HEK293 (cell line): ENCODE results near the gene BLTP3B.

Experiments
- MZF1 ChIP-seq: fragments of 450-650 bp; formaldehyde crosslinking; IDR thresholded peaks from 2 replicates; pipeline ENCODE4 v1.5.1; 2017; ENCODE audit warnings: missing biosample characterization, missing genetic modification characterization, borderline replicate concordance
- ZNF138 ChIP-seq: fragments of 450-650 bp; formaldehyde crosslinking; IDR thresholded peaks from 2 replicates; pipeline ENCODE4 v1.5.1; 2016; ENCODE audit warnings: missing biosample characterization, missing genetic modification characterization, borderline replicate concordance
- ZNF274 ChIP-seq, 2 experiments: fragments of 200-500 bp in 1 of 2; fragments of 450-650 bp in 1 of 2; sonication (Bioruptor generic) in 1 of 2; formaldehyde crosslinking in 1 of 2; IDR thresholded peaks; 2 replicates each; pipeline versions ENCODE4 v1.5.1 to v1.6.1; 2014 to 2016; ENCODE audit warnings: borderline replicate concordance in 1 of 2, inconsistent platforms in 1 of 2, low read length in 1 of 2, missing biosample characterization in 1 of 2, missing genetic modification characterization in 1 of 2
- ZNF350 ChIP-seq: fragments of 450-650 bp; formaldehyde crosslinking; IDR thresholded peaks from 2 replicates; pipeline ENCODE4 v1.5.0; 2017; ENCODE audit warnings: missing biosample characterization, mild to moderate bottlenecking, missing genetic modification characterization
- ZNF366 ChIP-seq: fragments of 450-650 bp; formaldehyde crosslinking; conservative IDR thresholded peaks from 2 replicates; pipeline ENCODE4 v1.5.1; 2016; ENCODE audit warnings: missing biosample characterization, missing genetic modification characterization
- TF ChIP-seq, protein P1 (sequence below): fragments of 450-650 bp; formaldehyde crosslinking; conservative IDR thresholded peaks from 2 replicates; pipeline ENCODE4 v1.5.1; 2016; ENCODE audit warnings: low read depth, missing biosample characterization, missing genetic modification characterization
- TF ChIP-seq, protein P2 (sequence below): IDR thresholded peaks from 2 replicates; pipeline ENCODE4 v1.6.1; 2011; ENCODE audit warnings: mild to moderate bottlenecking, low read depth, low read length, borderline replicate concordance
- TF ChIP-seq, protein P3 (sequence below): fragments of 450-650 bp; formaldehyde crosslinking; IDR thresholded peaks from 2 replicates; pipeline ENCODE4 v1.5.1; 2016; ENCODE audit warnings: missing biosample characterization, missing genetic modification characterization
- TF ChIP-seq, protein P4 (sequence below): fragments of 450-650 bp; IDR thresholded peaks from 2 replicates; pipeline ENCODE4 v1.5.1; 2018; ENCODE audit warnings: missing biosample characterization, mild to moderate bottlenecking, missing genetic modification characterization

DNA sequence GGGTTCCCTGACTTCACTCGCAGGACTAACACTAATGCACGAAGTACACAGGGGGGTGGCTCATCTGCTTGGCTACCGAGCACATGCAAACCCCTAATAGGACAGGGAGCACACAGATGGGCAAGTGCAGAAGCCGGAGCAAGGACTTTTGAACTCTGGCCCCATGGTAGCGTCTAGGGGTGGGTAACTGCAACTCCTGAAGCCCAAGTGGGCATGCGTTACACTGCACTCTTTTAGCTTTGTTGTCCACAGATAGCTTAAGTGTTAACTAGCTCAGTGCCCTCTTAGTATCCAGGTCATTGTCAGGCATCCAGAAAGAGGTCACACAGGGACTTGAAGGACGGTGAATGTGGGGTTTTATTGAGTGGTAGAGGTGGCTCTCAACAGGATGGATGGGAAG, 3.0 kb upstream of the BLTP3B start:
- TF ChIP-seq, protein P1, sequence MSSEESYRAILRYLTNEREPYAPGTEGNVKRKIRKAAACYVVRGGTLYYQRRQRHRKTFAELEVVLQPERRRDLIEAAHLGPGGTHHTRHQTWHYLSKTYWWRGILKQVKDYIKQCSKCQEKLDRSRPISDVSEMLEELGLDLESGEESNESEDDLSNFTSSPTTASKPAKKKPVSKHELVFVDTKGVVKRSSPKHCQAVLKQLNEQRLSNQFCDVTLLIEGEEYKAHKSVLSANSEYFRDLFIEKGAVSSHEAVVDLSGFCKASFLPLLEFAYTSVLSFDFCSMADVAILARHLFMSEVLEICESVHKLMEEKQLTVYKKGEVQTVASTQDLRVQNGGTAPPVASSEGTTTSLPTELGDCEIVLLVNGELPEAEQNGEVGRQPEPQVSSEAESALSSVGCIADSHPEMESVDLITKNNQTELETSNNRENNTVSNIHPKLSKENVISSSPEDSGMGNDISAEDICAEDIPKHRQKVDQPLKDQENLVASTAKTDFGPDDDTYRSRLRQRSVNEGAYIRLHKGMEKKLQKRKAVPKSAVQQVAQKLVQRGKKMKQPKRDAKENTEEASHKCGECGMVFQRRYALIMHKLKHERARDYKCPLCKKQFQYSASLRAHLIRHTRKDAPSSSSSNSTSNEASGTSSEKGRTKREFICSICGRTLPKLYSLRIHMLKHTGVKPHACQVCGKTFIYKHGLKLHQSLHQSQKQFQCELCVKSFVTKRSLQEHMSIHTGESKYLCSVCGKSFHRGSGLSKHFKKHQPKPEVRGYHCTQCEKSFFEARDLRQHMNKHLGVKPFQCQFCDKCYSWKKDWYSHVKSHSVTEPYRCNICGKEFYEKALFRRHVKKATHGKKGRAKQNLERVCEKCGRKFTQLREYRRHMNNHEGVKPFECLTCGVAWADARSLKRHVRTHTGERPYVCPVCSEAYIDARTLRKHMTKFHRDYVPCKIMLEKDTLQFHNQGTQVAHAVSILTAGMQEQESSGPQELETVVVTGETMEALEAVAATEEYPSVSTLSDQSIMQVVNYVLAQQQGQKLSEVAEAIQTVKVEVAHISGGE (tag by site-specific recombination): no peak
- TF ChIP-seq, protein P2, sequence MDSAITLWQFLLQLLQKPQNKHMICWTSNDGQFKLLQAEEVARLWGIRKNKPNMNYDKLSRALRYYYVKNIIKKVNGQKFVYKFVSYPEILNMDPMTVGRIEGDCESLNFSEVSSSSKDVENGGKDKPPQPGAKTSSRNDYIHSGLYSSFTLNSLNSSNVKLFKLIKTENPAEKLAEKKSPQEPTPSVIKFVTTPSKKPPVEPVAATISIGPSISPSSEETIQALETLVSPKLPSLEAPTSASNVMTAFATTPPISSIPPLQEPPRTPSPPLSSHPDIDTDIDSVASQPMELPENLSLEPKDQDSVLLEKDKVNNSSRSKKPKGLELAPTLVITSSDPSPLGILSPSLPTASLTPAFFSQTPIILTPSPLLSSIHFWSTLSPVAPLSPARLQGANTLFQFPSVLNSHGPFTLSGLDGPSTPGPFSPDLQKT: no peak
- TF ChIP-seq MZF1: no peak
- TF ChIP-seq, protein P3, sequence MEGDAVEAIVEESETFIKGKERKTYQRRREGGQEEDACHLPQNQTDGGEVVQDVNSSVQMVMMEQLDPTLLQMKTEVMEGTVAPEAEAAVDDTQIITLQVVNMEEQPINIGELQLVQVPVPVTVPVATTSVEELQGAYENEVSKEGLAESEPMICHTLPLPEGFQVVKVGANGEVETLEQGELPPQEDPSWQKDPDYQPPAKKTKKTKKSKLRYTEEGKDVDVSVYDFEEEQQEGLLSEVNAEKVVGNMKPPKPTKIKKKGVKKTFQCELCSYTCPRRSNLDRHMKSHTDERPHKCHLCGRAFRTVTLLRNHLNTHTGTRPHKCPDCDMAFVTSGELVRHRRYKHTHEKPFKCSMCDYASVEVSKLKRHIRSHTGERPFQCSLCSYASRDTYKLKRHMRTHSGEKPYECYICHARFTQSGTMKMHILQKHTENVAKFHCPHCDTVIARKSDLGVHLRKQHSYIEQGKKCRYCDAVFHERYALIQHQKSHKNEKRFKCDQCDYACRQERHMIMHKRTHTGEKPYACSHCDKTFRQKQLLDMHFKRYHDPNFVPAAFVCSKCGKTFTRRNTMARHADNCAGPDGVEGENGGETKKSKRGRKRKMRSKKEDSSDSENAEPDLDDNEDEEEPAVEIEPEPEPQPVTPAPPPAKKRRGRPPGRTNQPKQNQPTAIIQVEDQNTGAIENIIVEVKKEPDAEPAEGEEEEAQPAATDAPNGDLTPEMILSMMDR (tag by site-specific recombination): 0 out of 2 replicates have a peak, but pooled peaks have one; percentile 27
- TF ChIP-seq, protein P4, sequence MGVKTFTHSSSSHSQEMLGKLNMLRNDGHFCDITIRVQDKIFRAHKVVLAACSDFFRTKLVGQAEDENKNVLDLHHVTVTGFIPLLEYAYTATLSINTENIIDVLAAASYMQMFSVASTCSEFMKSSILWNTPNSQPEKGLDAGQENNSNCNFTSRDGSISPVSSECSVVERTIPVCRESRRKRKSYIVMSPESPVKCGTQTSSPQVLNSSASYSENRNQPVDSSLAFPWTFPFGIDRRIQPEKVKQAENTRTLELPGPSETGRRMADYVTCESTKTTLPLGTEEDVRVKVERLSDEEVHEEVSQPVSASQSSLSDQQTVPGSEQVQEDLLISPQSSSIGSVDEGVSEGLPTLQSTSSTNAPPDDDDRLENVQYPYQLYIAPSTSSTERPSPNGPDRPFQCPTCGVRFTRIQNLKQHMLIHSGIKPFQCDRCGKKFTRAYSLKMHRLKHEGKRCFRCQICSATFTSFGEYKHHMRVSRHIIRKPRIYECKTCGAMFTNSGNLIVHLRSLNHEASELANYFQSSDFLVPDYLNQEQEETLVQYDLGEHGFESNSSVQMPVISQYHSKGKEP (tag by site-specific recombination): no peak
- no peak for TF ChIP-seq ZNF138 (tag by site-specific recombination)
- no peak for TF ChIP-seq ZNF350 (tag by site-specific recombination)
- no peak for TF ChIP-seq ZNF274 (IDR thresholded peaks at IDR 0.05; ENCODE audit: low read length)
- TF ChIP-seq ZNF274 (tag by site-specific recombination; IDR thresholded peaks at IDR 0.05; ENCODE audit: borderline replicate concordance): no peak
- TF ChIP-seq ZNF366: no peak
